Measurements from ENCODE around the gene GPX6.
"Not testable (repeated sequence)": the region's sequence is repeated elsewhere in the genome, so short reads cannot be mapped to it uniquely, and the experiment has no call there.

The GPX6 gene

GRCh38 chr6:28480253-28480932 lies 35.2 kb downstream of the GPX6 start:
- no peak for DNase-seq

GRCh38 chr6:28478518-28478917 lies 37.1 kb downstream of the GPX6 start:
- DNase-seq, result no peak

- DNase-seq, result peak; percentile 84
Measured at GRCh38 chr6:28474441-28475219, 41.0 kb downstream of the GPX6 start.

GRCh38 chr6:28469153-28469745 lies 46.3 kb downstream of the GPX6 start:
- not testable (repeated sequence) for DNase-seq

GRCh38 chr6:28468056-28468455 lies 47.5 kb downstream of the GPX6 start:
- DNase-seq, result no peak

- no peak for DNase-seq
Measured at GRCh38 chr6:28462401-28462800, 53.2 kb downstream of the GPX6 start.

GRCh38 chr6:28458568-28458967 lies 57.0 kb downstream of the GPX6 start:
- no peak for DNase-seq
